OCI-M1 (cell line): ENCODE results near the gene GASK1B.

ENCODE experiments used
- DNase-seq: peaks from one replicate; lab custom pipeline; 2025; lab: John Stamatoyannopoulos, UW

GASK1B gene

DNA sequence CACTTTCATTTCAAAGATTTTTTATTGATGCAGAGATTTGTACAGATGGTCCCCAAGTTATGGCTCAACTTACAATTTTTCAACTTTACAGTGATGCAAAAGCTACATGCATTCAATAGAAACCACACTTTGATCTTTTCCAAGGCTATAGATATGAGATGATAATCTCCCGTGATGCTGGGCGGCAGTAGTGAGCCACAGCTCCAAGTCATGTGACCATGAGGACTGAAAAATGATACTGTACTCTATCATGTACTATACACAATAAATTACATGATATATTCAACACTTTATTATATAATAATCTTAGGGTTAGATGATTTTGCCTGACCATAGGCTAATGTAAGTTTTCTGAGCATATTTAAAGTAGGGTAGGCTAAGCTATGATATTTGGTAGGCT is 14.0 kb upstream of the GASK1B start:
- peak; percentile 23 for DNase-seq

DNA sequence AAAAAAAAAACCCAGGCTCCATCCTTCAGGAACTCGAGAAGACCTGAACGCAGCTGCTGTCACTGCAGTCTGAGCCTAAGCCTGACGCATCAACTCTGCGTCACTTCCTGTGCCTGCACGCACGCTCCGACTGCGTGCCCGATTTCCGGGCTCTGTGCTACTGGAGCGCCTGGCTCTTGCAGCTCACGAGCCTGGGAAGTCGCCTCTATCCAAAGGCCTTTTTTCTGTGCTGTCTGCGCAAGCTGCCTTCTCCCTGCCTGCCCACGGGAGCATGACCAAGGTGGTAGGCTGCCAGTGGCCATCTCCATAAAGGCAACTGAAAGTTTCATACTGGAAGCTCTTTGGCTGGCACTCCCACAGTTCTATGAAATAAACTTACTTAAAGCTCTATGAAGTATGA is 9.9 kb upstream of the GASK1B start:
- no peak for DNase-seq

DNA sequence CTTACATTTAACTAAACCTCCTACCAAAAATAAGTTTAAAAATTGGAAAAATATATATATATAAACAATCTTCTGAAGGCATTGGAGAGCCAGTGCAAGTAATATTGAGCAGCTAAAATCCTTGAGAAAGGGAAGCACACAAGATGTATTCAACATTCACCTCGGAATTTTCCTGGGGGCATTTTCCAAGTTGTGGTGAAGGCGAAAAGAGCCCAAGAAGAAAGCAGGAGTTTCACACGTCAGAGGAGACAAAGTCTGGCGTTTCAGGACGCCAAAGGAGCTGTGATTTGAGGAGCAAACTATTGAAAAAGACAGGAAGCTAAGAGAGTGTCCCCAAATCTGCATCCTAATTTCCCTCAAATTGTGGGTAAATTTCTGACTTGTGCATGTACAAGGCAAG is 9.1 kb upstream of the GASK1B start:
- no peak for DNase-seq

DNA sequence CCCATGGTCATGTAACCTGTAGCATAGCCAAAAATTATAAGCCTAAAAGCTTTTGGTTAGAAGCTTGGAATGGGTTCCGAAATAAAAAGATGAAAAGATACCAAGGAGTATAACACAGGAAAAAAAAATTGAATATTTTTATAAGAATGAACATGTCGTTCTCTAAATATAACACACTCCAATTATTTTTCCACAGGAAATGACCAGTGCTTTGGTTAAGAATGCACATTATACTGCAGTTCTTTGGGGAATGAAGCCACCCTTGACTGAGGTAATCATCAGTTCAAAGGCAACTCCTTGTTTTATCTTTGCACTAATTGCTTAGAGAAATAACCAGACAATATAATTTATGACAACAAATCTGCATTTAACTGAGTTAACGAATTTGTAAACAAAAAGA is 6.6 kb upstream of the GASK1B start:
- DNase-seq, result no peak

DNA sequence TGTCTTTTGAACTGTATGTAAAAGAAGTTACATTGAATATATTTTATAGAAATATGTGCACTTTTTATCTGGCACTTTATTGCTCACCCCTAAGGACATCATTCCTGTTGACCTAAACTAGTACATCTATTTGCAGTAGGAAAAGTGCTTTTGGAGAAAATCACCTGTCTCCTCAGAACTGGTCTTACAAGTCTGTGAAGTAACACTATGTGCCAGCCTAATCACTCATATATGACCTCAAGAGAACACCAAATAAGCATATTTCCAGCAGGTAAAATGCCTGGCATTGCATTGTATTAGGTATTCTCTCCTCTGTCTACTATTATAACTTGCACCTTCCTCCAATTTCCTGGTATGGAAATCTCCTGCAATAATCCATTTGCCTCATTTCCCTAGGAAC is 4.0 kb upstream of the GASK1B start:
- no peak for DNase-seq

DNA sequence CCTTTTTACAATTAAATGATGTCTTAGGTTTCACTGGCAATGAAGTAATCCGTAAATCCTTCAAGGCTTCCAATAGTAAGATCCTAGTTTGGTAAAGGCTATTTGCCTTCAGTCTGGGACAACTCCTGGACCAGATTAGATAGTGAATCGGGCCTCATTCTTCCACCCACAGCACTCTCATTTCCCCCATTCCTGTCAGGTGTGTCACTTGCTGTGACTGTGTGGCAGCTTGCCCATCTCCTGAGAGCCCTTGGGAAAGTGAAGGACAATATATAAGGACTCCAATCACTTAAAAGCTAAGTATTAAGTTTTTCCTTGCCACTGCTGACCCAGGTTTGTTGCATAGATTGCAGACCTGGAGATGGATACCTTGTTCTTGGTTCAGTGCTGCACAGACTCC is 3.3 kb upstream of the GASK1B start:
- no peak for DNase-seq

DNA sequence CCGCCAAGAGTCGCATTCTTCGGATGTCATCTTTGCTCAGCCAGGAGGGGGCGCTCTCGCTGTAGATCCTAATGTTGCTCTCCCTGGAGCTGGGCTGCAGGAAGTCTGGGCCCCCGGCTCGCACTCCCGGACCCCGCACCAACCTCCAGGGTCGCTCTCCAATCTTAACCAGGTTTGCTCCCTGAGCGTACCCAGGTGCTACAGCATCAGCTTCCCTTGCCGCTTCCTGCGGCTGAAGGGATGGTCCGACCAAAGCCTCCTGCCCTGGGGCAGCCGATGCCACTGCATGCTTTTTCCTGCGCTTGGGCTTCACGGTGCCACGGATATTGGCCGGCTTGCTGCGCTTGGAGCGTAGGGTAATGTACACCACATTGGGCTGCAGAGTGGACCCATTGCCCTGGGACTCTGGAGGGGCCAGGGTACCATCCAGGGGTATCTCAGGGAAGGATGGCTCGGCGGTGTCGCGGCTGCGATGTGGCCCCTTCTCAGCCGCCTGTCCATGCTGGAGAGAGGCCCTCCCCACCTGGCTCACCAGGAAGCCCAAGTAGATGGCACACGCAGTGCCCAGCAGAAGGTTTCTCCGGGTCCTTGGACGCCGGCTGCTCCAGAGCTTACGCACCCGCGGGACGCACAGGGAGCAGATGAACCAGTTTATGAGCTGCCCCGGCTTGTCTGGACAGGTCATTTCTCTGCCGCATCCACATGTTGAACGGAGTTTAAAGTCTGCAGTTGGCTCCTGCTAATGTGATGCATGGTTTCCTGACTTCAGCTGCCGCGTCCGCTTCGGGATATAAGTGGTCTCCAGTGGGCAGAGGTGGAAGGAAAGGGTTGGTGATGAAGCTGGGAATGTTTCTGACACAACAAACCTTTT is 1.9 kb downstream of the GASK1B start:
- no peak for DNase-seq

DNA sequence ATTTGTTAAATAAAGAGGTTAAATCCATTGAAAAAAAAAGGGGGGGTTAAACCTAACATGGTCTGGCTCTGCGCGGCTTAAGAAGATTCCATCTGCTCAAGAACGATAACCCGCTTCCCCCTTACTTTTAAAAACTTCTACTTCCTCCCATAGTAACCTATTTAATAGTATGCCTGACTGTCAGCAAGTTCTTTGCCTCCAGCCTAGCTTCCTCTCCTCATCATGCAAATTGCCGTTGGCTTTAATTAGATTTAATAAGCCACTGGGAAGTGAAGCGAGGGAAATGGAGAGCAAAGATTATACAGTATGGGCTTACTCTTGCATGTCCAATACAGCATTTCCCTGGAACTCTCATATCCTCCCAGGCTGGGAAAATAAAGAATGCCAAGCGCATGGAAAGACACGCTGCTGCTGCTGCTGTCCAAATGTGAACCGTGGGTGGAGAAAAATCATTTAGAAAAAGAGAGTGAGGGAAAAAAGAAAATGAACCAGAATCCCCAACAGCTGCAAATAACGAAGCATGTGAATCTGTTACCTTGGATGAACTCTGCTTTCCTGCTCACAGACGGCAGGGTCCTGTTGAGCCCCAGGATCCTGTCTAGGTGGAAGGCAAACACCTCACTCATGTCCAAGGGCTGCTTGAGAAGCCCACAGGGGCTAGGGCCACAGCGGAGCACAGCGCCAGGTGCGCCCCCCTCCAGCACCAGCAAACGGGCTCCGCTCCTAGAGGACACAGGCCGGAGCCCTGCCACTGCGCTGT is 2.7 kb downstream of the GASK1B start:
- peak; percentile 72 for DNase-seq

DNA sequence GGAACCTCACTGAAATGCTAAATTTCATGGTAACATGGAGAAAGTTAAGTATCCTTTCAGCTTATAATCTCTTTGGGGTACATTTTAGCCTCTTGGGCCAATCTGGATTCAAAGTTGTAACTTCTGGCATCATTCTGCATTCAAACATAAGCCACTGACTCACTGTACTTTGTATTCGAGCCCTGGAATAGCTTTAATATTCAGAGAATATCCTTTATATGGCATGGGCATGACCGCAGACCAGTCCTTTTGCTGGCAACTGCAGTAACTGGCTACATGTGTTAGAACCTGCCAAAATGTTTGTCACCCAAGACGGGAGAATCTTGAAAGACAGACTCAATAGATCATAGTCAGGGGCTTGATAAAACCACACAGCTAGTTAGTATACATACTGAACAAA is 3.3 kb downstream of the GASK1B start:
- DNase-seq, result no peak

DNA sequence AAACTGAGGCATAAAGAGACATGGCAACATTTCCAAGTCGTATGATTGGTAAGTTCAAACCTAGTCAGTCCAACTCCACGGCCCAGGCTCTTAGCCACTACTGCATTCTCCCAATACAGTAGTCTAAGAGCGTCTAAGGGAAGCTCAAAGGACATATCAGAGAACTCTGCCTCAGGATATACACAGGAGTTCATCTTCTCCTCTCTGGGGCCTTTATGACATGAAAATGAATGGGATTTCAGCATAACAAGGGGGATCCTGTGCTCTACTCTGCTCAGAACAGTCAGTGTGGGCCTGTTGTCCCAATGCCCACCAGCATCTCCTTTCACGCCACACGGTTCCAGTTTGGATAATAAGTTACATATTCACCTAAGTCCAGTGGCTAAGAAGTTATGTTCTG is 4.2 kb downstream of the GASK1B start:
- DNase-seq, result no peak

DNA sequence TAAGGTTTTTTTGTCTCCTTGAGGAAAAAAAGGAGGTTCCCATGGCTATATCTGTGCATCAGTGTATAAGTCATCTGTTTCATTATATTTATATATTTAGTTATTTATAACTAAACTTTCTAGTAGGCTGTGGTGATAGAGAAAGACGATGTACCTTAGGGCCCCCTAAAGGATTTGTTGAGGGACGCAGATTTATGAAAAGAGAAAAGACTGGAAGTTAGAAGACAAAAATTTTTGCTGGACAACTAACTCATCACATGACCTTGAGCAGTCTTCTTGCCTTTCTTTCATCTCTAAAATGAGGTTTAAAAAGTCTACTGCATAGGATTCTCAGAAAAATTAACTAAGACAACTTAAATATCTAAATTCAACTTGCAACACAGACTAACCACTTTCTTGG is 6.1 kb downstream of the GASK1B start:
- DNase-seq, result no peak

DNA sequence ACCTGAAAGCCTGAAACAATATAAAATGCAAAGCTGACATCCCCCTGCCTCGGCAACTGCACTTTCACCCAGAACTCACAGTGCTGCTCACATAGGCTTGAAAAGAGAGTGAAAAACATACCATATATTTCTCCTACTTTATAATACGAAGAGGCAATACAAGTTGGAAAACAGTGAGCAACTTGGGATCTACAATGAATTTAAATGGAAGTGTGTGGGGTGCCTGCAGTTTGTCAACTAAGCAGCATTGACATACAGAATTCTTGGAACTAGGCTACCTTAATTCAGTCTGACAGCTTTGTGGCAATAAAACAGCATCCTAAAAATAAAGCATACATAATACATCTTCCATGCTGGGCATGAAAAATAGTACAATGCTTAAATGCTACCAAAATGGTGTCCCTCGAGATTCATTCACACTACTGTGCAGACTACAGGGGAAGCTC is 8.0 kb downstream of the GASK1B start:
- DNase-seq, result no peak

DNA sequence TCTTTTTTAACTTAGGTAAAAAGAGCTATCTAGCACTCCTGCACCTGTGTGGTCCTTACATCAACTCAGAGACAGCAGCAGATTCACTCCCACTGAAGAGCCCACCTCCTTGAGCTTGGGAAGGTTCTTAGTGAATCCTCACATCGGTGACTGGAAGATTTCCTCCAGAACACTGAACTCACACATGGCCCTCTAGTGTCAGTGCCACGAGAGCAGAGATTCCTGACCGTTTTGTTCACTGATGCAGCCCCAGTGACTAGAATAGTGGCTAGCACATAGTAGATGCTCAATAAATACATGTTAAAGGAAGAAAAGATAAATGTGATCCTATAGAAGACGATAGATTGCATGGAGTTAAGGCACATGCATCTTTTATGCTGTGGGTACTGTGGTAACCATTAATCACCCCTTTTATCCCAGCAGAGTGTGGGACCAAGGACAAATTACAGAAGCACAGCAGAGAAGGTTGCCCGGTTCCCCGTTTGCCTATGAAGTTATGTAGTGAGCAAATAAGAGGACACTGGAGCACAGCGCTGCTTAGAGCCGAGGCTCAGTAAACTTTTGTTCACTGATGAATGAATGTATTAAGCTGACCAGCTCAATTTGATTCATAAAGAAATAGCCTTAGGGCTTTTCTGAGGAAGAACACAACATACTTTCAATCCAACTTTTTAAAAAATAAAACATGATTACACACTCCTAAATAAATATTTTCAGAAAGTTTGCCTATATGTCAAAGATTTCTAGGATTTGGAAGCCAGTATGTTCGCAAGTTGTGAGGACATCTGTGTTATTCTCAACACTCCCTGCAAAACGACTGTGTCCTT is 8.7 kb downstream of the GASK1B start:
- no peak for DNase-seq

DNA sequence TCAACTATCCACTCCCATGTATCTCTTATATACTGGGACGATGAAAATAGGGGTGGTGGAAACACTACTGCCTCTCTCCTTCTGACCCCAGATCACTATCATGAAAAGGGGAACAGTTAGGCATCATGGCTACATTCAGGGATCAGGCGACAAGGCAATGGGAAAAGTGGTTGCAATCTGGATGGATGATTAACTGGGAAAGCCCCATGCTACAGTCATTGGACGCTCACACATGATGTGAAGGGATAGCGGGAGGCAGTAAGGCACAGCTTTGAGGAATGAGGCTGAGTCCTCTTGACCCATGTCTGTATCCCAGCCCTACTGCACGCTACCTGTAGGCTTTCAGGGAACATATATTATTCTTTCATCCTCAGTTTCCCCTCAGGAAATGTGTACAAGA is 10.2 kb downstream of the GASK1B start:
- no peak for DNase-seq

DNA sequence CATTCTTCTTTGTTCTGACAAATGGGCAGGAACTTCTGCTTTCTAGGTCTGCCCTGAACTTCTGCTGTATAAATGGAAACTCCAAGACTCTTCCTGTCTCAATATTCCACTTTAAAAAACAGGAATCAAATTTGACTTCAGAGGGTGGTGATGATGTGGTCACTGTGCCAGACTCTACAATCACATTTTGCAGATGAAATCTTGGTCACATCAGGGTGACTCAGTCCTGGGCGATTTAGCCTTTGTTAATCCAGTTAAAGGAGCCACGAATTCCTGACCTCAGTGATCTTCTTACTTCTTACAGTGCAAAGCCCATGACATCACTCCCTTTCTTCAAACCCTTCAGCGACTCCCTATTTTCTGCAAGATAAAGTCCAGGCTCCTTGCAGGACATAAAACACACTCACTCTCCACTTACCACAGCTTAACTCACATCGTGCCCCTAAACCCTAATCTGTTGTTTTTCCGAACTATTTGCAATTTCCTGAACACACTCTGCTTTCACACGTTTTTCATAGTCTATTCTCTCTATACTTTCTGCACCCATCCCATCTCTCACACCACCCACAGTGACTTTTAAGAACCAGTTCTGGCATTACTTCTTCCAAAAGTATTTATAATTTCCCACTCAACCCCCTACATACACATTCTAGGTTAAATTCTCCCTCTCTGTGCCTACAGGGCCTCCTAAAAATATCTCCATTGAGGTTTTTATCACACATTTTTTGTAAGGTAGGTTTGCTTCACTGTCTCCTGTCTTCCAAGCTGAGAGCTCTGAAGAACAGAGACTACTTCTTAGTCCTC is 11.1 kb downstream of the GASK1B start:
- peak; percentile 66 for DNase-seq

DNA sequence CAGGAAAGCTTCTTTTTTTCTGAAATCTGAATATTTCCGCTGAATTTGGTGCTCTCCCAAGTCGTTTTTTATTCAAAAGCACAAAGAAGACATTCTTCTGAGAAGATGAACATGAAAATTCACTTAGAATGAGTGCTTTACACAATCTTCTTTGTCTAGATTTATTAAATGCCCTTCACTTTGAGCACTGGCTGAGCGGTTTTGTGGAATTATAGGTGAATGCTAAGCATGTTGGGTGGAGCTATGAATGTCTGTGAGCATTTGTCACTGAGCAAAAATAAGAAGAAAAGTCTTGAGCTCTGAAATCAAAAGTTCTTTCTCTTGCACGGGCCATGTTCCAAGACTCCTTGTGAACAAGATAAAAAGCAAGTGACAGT is 13.1 kb downstream of the GASK1B start:
- no peak for DNase-seq

DNA sequence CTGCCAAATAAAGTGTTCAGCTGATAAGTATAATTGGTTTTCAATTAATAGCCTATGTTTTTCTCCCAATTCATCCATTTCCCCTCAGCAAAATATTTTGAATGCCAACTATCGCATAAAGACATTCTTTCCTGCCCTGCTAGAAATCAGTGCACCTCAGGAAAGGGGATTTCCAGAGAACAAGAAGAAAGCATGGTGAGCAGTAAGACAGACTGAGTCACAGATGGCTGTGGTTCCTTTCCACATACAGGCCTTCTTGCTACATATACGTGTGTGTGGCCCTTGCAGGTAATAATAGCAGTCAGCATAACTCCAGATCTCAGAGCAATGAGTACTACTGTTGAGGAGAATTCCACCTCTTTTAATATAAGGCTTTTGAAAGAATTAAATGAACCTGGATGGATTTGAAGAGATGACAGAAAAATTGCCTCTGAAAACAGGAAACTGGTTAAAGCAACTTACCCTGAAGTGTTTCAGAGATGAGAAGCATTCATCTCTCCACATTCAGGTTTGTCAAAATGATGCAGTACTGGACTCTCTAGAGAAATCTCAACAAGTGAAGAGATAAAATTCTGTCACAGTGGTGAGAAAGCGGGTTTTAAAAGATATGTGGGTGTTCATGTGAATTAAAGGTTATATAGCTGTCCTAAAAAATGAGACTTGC is 13.6 kb downstream of the GASK1B start:
- DNase-seq, result no peak

DNA sequence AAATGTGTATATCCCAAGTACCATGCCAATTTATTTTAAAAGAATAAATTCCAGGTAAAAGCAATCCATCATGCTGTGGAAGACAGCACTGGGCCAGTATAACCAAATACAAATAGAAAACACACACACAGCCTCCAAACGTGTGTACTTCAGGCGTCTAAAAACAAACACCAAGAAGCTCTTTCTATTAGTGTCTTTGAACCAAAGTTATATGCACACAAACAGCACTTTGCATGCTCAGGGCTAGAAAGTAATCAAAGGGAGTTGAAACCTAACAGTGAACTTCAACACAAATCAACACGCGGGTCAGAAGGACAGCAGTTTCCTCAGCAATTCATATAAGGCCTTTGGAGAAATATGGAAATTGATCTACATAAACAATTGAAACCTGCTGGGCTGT is 15.4 kb downstream of the GASK1B start:
- no peak for DNase-seq

DNA sequence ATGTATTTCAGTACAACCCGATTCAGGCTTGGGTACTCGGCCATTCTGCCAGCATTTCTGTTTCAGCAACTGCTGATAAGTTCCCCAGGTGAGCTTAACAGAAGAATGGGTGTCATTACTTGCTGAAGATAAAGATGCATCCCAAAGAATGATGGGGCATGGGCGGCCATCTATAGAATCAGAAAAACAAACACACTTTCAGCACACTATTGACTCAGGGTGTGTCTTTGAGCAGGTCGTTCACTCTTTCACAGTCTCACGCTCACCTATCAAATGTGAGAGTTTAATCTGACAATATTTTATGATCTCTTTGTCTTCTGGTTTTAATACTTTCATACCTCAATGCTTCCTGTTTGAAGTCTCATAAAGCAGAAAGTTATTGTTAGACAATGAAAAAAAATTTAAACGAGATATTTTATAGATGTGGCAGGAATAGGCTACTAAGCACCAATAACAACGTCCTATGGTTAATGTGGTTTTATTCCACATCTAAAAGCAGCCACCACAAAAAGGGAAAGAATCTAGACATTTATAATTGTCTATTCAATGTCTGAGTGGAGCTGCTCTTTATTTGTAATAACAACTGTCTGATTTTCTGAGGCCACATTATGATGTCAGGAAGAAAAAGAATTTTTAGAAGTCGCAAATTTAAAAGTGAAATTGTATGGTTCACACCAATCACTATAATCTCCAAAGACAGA is 17.0 kb downstream of the GASK1B start:
- DNase-seq, result no peak

DNA sequence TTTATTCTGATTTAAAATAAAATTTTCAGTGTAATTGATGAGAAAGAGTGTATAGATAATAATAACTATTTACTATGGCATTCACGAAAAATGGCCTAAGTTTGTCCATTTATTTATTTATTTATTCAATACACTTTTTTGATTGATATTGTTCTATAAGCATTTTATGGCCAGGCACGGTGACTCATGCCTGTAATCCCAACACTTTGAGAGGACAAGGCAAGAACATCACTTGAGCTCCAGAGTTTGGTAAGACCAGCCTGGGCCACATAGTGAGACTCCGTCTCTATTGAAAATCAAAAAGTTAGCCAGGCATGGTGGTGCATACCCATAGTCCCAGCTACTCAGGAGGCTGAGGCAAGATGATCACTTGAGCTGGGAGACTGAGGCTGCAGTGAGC is 25.7 kb downstream of the GASK1B start:
- DNase-seq, result no peak

DNA sequence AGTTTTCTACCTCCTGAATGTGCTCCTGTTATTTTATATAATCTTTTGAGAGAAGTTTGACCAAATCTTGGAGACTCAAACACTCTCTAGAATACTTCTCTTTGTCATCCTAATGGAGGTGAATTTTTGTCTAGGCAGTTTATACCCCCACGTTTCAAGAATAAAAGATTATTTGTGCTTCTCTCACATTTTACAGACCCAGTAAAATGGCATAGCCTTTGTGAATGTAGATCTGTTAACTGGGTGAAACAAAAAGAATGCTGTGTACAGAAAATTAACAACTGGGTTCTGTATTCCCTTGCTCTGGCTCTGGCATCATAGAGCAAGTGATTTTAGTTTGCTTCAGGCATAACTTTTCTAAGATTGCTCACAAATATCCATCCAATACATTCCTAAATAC is 26.1 kb downstream of the GASK1B start:
- no peak for DNase-seq
